Measurements from ENCODE around the gene NQO1.

Gene NQO1

GRCh38 chr16:69747115-69747514, 20.8 kb upstream of the NQO1 start:
- Histone ChIP-seq H3K9ac (ENCODE audit: low read length) (no peak overlapping the region), H3K79me2 (ENCODE audit: insufficient read depth, low read length) (peaks cover 18% of the 10 kb centered on the region), H3K36me3 (ENCODE audit: low read length) (peaks cover 28% of the 10 kb centered on the region), H3K4me3 (ENCODE audit: insufficient read depth, low read length, poor library complexity, severe bottlenecking) (no peak overlapping the region), H2AFZ (ENCODE audit: low read depth, low read length, severe bottlenecking) (no peak overlapping the region), H3F3A (ENCODE audit: insufficient read depth) (no peaks in the 10 kb centered on the region), H4K20me1 (ENCODE audit: low read depth, low read length) (no peaks in the 10 kb centered on the region), H3K27me3 (ENCODE audit: low read length) (no peaks in the 10 kb centered on the region), H3K9me2 (replicated peaks; ENCODE audit: insufficient read depth, low read length) (no peaks in the 10 kb centered on the region), H3K9me3 (ENCODE audit: insufficient read depth, low read length) (no peaks in the 10 kb centered on the region), H3K27ac (ENCODE audit: low read depth, low read length) (no peak overlapping the region), H3K4me2 (ENCODE audit: low read depth, low read length, poor library complexity, severe bottlenecking) (no peak overlapping the region)
- TF ChIP-seq CTCF (IDR thresholded peaks at IDR 0.05; ENCODE audit: insufficient read depth, low read length, poor library complexity, severe bottlenecking) (no peak), EZH2phosphoT487 (conservative IDR thresholded peaks at IDR 0.05; ENCODE audit: low read length) (no peak)

- no peaks in the 10 kb centered on the region for H3K9me2 ChIP-seq (replicated peaks; ENCODE audit: insufficient read depth, low read length)
- no peaks in the 10 kb centered on the region for H3F3A ChIP-seq (ENCODE audit: insufficient read depth)
- H2AFZ ChIP-seq (ENCODE audit: low read depth, low read length, severe bottlenecking), result no peak overlapping the region
- H3K27me3 ChIP-seq (ENCODE audit: low read length), result no peaks in the 10 kb centered on the region
- no peak for TF ChIP-seq CTCF (IDR thresholded peaks at IDR 0.05; ENCODE audit: insufficient read depth, low read length, poor library complexity, severe bottlenecking)
- no peak for TF ChIP-seq EZH2phosphoT487 (conservative IDR thresholded peaks at IDR 0.05; ENCODE audit: low read length)
- H3K36me3 ChIP-seq (ENCODE audit: low read length), result peaks cover 31% of the 10 kb centered on the region
- H3K79me2 ChIP-seq (ENCODE audit: insufficient read depth, low read length), result peaks cover 12% of the 10 kb centered on the region
- H3K9ac ChIP-seq (ENCODE audit: low read length), result no peak overlapping the region
- no peak overlapping the region for H3K4me3 ChIP-seq (ENCODE audit: insufficient read depth, low read length, poor library complexity, severe bottlenecking)
- H3K9me3 ChIP-seq (ENCODE audit: insufficient read depth, low read length), result no peaks in the 10 kb centered on the region
- no peak overlapping the region for H3K4me2 ChIP-seq (ENCODE audit: low read depth, low read length, poor library complexity, severe bottlenecking)
- no peak overlapping the region for H3K27ac ChIP-seq (ENCODE audit: low read depth, low read length)
- H4K20me1 ChIP-seq (ENCODE audit: low read depth, low read length), result no peaks in the 10 kb centered on the region
Measured at GRCh38 chr16:69745959-69746358, 19.6 kb upstream of the NQO1 start.

GRCh38 chr16:69745232-69745612, 18.9 kb upstream of the NQO1 start:
- H3K36me3 ChIP-seq (ENCODE audit: low read length), result peaks cover 24% of the 10 kb centered on the region
- no peaks in the 10 kb centered on the region for H3K27me3 ChIP-seq (ENCODE audit: low read length)
- H3K9ac ChIP-seq (ENCODE audit: low read length), result no peak overlapping the region
- no peak overlapping the region for H3K4me2 ChIP-seq (ENCODE audit: low read depth, low read length, poor library complexity, severe bottlenecking)
- H4K20me1 ChIP-seq (ENCODE audit: low read depth, low read length), result no peaks in the 10 kb centered on the region
- H3K27ac ChIP-seq (ENCODE audit: low read depth, low read length), result no peak overlapping the region
- H2AFZ ChIP-seq (ENCODE audit: low read depth, low read length, severe bottlenecking), result no peak overlapping the region
- no peak overlapping the region for H3K4me3 ChIP-seq (ENCODE audit: insufficient read depth, low read length, poor library complexity, severe bottlenecking)
- no peaks in the 10 kb centered on the region for H3K9me2 ChIP-seq (replicated peaks; ENCODE audit: insufficient read depth, low read length)
- H3K79me2 ChIP-seq (ENCODE audit: insufficient read depth, low read length), result peaks cover 5% of the 10 kb centered on the region; the same call in 1 of the 2 replicates
- TF ChIP-seq CTCF (IDR thresholded peaks at IDR 0.05; ENCODE audit: insufficient read depth, low read length, poor library complexity, severe bottlenecking) (no peak), EZH2phosphoT487 (conservative IDR thresholded peaks at IDR 0.05; ENCODE audit: low read length) (no peak)
- no peaks in the 10 kb centered on the region for H3F3A ChIP-seq (ENCODE audit: insufficient read depth)
- no peaks in the 10 kb centered on the region for H3K9me3 ChIP-seq (ENCODE audit: insufficient read depth, low read length)
